Measurements from ENCODE around the gene CD151. TPM values are rescaled to one million over a fixed set of nuclear protein-coding genes. Genes with fewer than 3 reads are reported as not detected.

CD151 gene
- total RNA-seq, 1 experiment from 2014 or later: 179 TPM

- no peaks in the 10 kb centered on the region for H3K9me3 ChIP-seq (replicated peaks)
- H3K36me3 ChIP-seq: peaks cover 29% of the 10 kb centered on the region
- no peak overlapping the region for H3K27ac ChIP-seq
- H3K4me1 ChIP-seq (replicated peaks): peaks cover 15% of the 10 kb centered on the region
- H3K27me3 ChIP-seq (replicated peaks): no peaks in the 10 kb centered on the region
- H3K4me3 ChIP-seq: no peak overlapping the region
- no peak for DNase-seq (ENCODE audit: low read depth in 1 of 2, low spot score in 2 of 2)
Observed at GRCh38 chr11:815675-816432, 16.9 kb upstream of the CD151 start.

- Histone ChIP-seq H3K27ac (no peak overlapping the region), H3K36me3 (peaks cover 24% of the 10 kb centered on the region), H3K4me3 (no peak overlapping the region), H3K27me3 (replicated peaks) (no peaks in the 10 kb centered on the region), H3K9me3 (replicated peaks) (no peaks in the 10 kb centered on the region), H3K4me1 (replicated peaks) (peaks cover 21% of the 10 kb centered on the region)
- no peak for DNase-seq (ENCODE audit: low read depth in 1 of 2, low spot score in 2 of 2)
Observed at GRCh38 chr11:816433-816779, 16.3 kb upstream of the CD151 start.

GRCh38 chr11:818396-819128 is 14.2 kb upstream of the CD151 start, which contains the start of gene PNPLA2:
Gene PNPLA2 (plus strand): TSS chr11:818914. CDS start chr11:819719, 805 bp downstream.
- Histone ChIP-seq H3K27me3 (replicated peaks) (no peaks in the 10 kb centered on the region), H3K4me1 (replicated peaks) (peaks cover 22% of the 10 kb centered on the region), H3K4me3 (peak within 1 kb of the TSS; percentile 91), H3K27ac (peak within 1 kb of the TSS; percentile 56; the same call in 1 of the 2 replicates), H3K9me3 (replicated peaks) (no peaks in the 10 kb centered on the region), H3K36me3 (peaks cover 2% of the 10 kb centered on the region)
- DNase-seq (ENCODE audit: low read depth in 1 of 2, low spot score in 2 of 2): no peak

- peak; percentile 69 to 81 for DNase-seq (ENCODE audit: low read depth in 1 of 2, low spot score in 2 of 2)
- H3K4me3 ChIP-seq: peak overlapping the region; percentile 91
- no peaks in the 10 kb centered on the region for H3K9me3 ChIP-seq (replicated peaks)
- no peaks in the 10 kb centered on the region for H3K27me3 ChIP-seq (replicated peaks)
- H3K4me1 ChIP-seq (replicated peaks): peaks cover 22% of the 10 kb centered on the region
- peak overlapping the region; percentile 56; the same call in 1 of the 2 replicates for H3K27ac ChIP-seq
- no peaks in the 10 kb centered on the region for H3K36me3 ChIP-seq
Observed at GRCh38 chr11:819129-819931, 13.4 kb upstream of the CD151 start.

- Histone ChIP-seq H3K27ac (no peak overlapping the region), H3K4me3 (peak overlapping the region; percentile 91), H3K27me3 (replicated peaks) (no peaks in the 10 kb centered on the region), H3K4me1 (replicated peaks) (peaks cover 22% of the 10 kb centered on the region), H3K36me3 (no peaks in the 10 kb centered on the region), H3K9me3 (replicated peaks) (no peaks in the 10 kb centered on the region)
- DNase-seq (ENCODE audit: low read depth in 1 of 2, low spot score in 2 of 2): peak in 1 of 2 experiments; percentile 63
Observed at GRCh38 chr11:819943-820649, 12.7 kb upstream of the CD151 start.

GRCh38 chr11:820655-821511 is 11.9 kb upstream of the CD151 start:
- Histone ChIP-seq H3K4me1 (replicated peaks) (peaks cover 22% of the 10 kb centered on the region), H3K36me3 (no peaks in the 10 kb centered on the region), H3K27ac (no peak overlapping the region), H3K9me3 (replicated peaks) (no peaks in the 10 kb centered on the region), H3K4me3 (peak overlapping the region; percentile 91), H3K27me3 (replicated peaks) (no peaks in the 10 kb centered on the region)
- DNase-seq (ENCODE audit: low read depth in 1 of 2, low spot score in 2 of 2): no peak

- Histone ChIP-seq H3K4me3 (no peak overlapping the region), H3K27ac (no peak overlapping the region), H3K36me3 (no peaks in the 10 kb centered on the region), H3K9me3 (replicated peaks) (no peaks in the 10 kb centered on the region), H3K27me3 (replicated peaks) (no peaks in the 10 kb centered on the region), H3K4me1 (replicated peaks) (peaks cover 22% of the 10 kb centered on the region)
- no peak for DNase-seq (ENCODE audit: low read depth in 1 of 2, low spot score in 2 of 2)
Observed at GRCh38 chr11:821512-822371, 11.0 kb upstream of the CD151 start.

- no peak overlapping the region for H3K4me3 ChIP-seq
- DNase-seq (ENCODE audit: low read depth in 1 of 2, low spot score in 2 of 2): no peak
- H3K4me1 ChIP-seq (replicated peaks): peaks cover 20% of the 10 kb centered on the region
- no peaks in the 10 kb centered on the region for H3K36me3 ChIP-seq
- no peak overlapping the region for H3K27ac ChIP-seq
- no peaks in the 10 kb centered on the region for H3K27me3 ChIP-seq (replicated peaks)
- no peaks in the 10 kb centered on the region for H3K9me3 ChIP-seq (replicated peaks)
Observed at GRCh38 chr11:823441-824291, 9.1 kb upstream of the CD151 start.

- Histone ChIP-seq H3K27ac (no peak overlapping the region), H3K4me3 (no peak overlapping the region), H3K9me3 (replicated peaks) (no peaks in the 10 kb centered on the region), H3K27me3 (replicated peaks) (peaks cover 6% of the 10 kb centered on the region), H3K4me1 (replicated peaks) (peaks cover 15% of the 10 kb centered on the region), H3K36me3 (no peaks in the 10 kb centered on the region)
- DNase-seq (ENCODE audit: low read depth in 1 of 2, low spot score in 2 of 2): no peak
Observed at GRCh38 chr11:824292-824880, 8.4 kb upstream of the CD151 start.

GRCh38 chr11:824942-825341 is 7.8 kb upstream of the CD151 start:
- peaks cover 11% of the 10 kb centered on the region for H3K27me3 ChIP-seq (replicated peaks)
- peaks cover 20% of the 10 kb centered on the region for H3K4me1 ChIP-seq (replicated peaks)
- DNase-seq (ENCODE audit: low read depth in 1 of 2, low spot score in 2 of 2): no peak
- H3K36me3 ChIP-seq: no peaks in the 10 kb centered on the region
- no peaks in the 10 kb centered on the region for H3K9me3 ChIP-seq (replicated peaks)
- H3K4me3 ChIP-seq: no peak overlapping the region
- no peak overlapping the region for H3K27ac ChIP-seq

Data from SJSA1 (cell line).